Spleen (tissue), 7 donors: Measurements from ENCODE around the gene NSUN5.
"Not testable (repeated sequence)": the region's sequence is repeated elsewhere in the genome, so short reads cannot be mapped to it uniquely, and the experiment has no call there.

Experiments
- CTCF ChIP-seq, 11 experiments: fragments of 200-600 bp in 7 of 11; fragments of 450-650 bp in 4 of 11; sonication (generic) in 4 of 11; IDR thresholded peaks in 8 of 11; conservative IDR thresholded peaks in 3 of 11; 1 replicate in 7 of 11; 2 replicates in 4 of 11; pipeline versions ENCODE4 v1.4.0 to v1.8.0; 2016 to 2021; ENCODE audit warnings: antibody characterized with exemption in 11 of 11, inconsistent platforms in 4 of 11, mild to moderate bottlenecking in 1 of 11
- POLR2AphosphoS5 ChIP-seq, 3 donors: sonication (generic); formaldehyde crosslinking; IDR thresholded peaks; one replicate each; pipeline ENCODE4 v1.5.1; 2017; ENCODE audit warnings: antibody characterized with exemption in 3 of 3
- donor health status: DM: no; HTN: no; CAD: no; lungs with moderate emphysema.
- donor health status: DM: no; HTN: no; CAD: no.
- donor health status: DM: no; HTN: no; CAD: no.

DNA sequence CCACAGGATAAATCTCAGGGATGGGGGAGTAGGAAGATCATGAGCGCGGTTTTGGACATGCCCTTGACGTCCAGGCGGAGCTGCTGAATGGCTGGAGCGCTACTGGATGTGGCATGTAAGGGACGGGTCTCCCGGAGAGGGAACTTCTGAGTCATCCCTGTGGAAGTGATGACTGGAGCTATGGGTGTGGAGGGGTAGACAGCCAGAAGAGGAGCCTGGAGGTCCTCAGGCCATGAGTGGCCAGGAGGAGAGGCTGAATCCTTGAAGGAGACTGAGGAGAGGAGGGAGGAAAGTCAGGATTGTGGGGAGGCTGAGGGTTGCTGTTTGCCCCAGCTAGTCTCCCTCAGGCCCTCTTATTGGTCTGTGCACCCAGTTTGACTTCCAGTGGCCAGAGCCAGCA lies 2.8 kb upstream of the NSUN5 start:
- not testable (repeated sequence) for TF ChIP-seq CTCF (IDR thresholded peaks at IDR 0.05 in 8 of 11, conservative IDR thresholded peaks at IDR 0.05 in 3 of 11); POLR2AphosphoS5 (IDR thresholded peaks at IDR 0.05)
